Measurements from ENCODE around the gene ZNF789.
"Not testable (repeated sequence)": the region's sequence is repeated elsewhere in the genome, so short reads cannot be mapped to it uniquely, and the experiment has no call there.

Gene ZNF789

DNA sequence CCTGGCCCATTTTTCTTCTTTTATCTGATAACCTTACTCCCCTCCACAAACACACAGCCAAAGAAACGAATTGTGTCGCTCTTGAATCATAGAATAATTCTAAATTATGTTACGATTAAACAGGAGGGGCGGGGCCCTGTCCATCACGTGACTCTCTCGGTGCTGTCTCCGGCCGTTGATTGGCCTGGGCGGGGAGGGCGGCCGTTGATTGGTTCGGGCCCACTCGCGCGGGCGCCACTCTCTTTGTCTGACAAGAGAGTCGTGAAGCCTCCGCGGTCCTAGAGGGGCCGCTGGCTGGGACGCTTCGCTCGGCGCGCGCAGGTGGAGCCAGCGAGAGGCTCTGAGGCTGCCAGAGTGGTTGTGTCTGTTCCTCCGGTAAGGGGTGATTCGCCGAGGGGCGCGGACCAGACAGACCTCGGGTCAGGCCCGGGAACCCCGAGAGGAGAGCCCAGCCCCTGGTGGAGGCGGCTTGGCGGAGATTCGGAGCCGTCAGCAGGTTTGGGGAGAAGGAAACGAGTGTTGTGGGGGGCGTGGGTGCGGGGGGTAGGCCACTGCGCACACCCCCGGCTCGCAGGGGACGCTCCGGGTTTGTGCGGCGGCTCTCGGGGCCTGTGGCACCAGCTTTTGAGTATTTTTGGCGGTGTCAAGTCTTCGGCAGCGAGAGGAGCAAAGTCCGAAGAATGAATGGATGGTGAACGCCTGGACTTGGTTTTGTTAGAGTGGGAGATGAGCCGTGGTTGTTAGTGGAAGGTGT lies at the start of gene ZNF789:
ZNF789 (plus strand) TSS at position 330 of the 754 bp plus-strand sequence. CDS start 3,567 bp downstream, outside the sequence.
- DNase-seq (ENCODE audit: low read depth in 2 of 3, low spot score in 2 of 3) = peak; percentile 80 to 95 (median 94)

DNA sequence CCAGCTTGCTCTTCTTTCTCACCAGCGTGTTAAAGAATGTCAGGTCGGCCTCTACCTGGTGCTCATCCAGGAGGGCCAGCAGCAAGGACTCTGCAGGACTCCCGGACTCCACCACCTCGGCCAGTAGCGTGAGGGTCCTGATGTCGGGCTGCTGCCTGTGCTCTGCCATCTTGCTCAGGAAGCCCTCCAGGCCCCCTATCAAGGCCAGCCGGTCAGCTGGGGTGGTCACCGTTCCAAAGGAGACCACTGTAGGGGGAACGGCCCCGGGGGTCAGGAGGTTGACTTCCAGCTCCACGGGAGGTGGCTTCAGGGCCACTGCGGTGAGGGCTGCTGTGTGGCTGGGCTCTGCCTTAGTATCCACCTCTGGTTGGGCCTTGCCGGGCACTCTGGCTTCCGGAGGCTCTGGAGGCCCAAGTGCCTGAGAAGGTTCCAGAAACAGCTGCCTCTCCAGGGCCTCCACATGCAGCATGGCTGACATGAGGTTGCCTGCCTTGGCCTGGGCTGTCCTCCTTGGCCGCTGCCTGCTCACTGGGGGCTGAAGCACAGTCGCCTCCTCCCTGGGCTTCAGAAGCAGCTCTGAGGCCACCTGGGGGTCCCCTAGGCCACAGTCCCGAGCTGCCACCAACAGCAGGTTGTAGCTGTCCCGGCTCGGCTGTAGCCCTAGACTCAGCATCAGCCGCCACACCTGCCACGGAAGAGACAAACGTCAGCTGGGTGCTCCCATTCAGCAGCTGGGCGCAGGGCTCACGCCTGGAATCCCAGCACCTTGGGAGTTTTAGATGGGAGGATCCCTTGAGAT lies 47.6 kb upstream of the ZNF789 start:
- DNase-seq (ENCODE audit: low read depth in 2 of 3, low spot score in 2 of 3) = no peak

DNA sequence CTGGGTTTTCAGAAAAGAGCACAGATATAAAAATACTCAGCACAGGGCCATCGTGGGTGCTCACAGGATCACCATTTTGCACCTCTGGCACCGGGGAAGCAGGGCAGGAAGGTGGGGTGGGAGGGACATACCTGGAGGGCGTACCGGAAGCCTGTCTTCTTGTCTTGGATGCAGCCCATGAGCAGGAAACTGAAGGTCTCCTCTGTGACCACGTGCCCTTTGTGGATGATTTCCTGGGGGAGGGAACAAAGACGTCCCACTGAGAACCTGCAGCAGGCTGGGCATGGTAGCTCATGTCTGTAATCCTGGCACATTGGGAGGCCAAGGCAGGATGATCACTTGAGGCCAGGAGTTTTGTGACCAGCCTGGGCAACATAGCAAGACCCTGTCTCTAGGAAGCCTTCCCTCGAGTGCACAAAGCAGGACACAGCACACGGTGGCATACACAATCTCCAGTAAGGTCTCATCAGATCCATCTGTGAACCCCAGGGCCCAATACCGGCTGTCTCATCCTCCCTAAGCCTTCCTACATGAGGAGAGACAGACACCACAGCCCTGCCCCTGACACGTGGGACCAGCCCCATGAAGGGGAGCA lies 43.6 kb upstream of the ZNF789 start:
- no peak for DNase-seq (ENCODE audit: low read depth in 2 of 3, low spot score in 2 of 3)

DNA sequence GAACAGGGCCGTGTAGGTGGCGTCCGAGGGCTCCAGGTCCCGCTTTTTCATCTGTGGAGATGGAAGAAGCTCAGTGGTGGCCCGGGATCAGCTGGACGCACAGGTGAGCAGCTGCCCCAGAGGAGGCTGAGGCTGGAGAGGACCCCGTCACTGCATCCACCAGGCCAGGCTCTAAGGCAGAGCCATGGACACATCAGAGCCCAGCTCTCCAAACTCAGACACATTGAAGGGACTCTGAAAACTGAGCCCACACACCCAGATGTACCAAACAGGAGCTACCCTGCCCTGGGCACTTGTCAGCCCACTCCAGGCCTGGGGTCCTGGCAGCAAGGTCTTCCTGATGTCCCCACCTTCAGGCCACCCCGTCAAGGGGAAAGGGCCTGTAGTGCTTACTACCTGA lies 42.9 kb upstream of the ZNF789 start:
- no peak for DNase-seq (ENCODE audit: low read depth in 2 of 3, low spot score in 2 of 3)

DNA sequence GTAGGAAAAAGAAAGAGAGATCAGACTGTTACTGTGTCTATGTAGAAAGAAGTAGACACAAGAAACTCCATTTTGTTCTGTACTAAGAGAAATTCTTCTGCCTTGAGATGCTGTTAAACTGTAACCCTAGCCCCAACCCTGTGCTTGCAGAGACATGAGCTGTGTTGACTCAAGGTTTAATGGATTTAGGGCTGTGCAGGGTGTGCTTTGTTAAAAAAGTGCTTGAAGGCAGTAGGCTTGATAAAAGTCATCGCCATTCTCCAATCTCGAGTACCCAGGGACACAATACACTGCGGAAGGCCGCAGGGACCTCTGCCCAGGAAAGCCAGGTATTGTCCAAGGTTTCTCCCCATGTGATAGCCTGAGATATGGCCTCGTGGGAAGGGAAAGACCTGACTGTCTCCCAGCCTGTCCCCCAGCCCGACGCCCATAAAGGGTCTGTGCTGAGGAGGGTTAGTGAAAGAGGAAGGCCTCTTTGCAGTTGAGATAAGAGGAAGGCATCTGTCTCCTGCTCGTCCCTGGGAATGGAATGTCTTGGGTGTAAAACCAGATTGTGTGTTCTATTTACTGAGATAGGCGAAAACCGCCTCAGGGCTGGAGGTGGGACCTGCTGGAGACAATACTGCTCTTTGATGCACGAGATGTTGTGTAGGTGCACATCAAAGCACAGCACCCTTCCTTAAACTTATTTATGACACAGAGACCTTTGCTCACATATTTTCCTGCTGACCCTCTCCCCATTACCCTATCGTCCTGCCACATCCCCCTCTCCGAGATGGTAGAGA lies 40.7 kb upstream of the ZNF789 start:
- not testable (repeated sequence) for DNase-seq (ENCODE audit: low read depth in 2 of 3, low spot score in 2 of 3)

DNA sequence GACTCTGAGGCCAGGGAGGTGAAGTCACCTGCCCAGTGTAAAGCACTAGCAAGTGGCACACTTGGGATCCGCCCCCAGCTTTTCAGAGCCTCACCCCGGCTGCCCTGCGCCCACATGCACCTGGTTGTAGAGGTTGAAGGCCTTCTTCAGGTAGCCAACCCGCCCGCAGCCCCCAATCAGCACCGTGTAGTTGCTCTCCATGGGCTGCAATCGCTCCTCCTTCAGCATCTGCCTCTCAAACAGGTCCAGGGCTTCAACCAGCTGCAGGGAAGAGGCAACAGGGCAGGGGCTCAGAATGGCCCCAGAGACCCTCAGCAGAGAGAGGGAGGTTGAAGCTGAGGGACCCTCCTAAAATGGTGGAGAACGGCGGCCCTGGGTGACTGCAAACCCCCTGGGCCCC lies 39.5 kb upstream of the ZNF789 start:
- DNase-seq (ENCODE audit: low read depth in 2 of 3, low spot score in 2 of 3) = no peak

DNA sequence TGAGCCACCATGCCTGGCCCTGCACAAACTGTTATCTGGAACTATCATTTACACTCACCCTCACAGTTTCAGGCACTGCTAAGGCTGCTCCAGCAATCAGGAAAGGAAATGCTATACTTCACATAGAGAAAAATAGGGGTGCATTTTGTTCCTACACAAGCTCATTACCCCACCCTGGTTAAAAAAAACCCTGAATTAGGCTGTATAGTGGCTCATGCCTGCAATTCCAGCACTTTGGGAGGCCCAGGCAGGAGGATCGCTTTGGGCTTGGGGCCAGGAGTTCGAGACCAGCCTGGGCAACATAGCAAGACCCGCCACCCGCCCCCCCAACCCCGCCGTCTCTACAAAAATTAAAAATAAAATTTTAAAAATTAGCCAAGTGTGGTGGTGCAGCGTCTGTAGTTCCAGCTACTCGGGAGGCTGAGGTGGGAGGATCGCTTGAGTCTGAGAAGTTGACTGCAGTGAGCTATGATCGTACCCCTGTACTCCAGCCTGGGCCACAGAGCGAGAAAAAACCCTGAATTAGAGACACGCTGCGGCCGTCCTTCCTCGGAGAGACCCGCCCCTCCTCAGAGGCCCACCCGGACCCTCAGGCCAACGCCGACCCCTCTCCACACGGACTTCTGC lies 34.6 kb upstream of the ZNF789 start:
- no peak for DNase-seq (ENCODE audit: low read depth in 2 of 3, low spot score in 2 of 3)

DNA sequence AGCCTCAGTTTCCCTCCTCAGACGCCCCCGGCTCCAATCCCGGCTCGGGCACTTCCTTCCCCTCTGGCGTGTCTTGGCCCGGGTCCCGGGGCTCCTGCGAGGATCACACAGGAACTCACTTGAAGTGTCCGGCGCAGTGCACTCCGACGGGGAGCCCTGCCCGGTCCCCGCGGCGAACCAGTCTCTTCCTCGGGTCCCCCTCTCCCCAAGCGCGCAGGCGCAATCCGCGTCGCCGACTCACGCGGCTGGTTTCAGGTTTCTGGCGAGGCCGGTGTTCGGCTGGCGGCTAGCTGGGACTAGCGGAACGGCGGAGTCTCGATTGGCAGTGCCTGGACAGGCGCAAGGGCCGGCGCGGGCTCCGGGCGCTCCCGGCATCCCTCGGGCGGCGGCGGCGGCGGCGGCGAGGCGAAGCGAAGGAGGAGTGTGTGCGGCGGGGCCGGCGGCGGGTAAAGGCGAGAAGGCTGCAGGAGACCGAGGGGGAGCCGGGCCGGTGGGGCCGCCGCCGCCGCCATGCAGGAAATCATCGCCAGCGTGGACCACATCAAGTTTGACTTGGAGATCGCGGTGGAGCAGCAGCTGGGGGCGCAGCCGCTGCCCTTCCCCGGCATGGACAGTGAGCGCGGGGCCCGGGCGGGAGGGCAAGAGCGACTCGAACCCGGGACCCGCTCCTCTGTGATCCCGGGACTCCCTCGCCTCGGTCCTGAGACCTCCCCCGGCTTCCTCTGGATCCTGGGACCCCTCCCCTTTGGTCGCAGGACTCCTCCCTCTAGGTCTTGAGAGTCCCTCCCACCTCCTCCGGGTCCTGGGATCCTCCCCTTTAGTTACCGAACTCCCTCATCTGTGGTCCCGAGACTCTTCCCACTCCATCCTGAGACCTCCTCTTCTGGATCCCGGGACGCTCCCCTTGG lies 33.9 kb upstream of the ZNF789 start, which contains the start of the genes CPSF4 and PTCD1:
CPSF4 (plus strand) TSS at position 371 of the 908 bp plus-strand sequence; CDS start at position 511, 140 bp downstream.
PTCD1 (minus strand) TSS at position 226 of the 908 bp plus-strand sequence. CDS start 3,556 bp downstream, outside the sequence.
- DNase-seq (ENCODE audit: low read depth in 2 of 3, low spot score in 2 of 3) = peak; percentile 85 to 91 (median 89)

DNA sequence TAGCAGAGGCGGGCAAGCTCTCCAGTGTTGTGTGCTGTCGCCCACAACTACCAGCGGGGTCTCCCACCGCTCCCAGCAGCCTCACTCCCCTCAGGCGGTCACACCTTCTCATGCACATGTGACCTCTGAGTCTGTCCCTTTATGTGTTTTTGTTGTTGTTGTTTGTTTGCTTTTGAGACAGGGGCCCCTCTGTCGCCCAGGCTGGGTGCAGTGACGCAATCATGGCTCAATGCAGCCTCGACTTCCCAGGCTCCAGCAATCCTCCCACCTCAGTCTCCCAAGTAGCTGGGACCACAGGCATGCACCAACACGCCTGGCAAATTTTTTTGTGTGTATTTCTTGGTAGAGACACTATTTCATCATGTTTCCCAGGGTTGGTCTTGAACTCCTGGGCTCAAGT lies 32.5 kb upstream of the ZNF789 start:
- no peak for DNase-seq (ENCODE audit: low read depth in 2 of 3, low spot score in 2 of 3)

DNA sequence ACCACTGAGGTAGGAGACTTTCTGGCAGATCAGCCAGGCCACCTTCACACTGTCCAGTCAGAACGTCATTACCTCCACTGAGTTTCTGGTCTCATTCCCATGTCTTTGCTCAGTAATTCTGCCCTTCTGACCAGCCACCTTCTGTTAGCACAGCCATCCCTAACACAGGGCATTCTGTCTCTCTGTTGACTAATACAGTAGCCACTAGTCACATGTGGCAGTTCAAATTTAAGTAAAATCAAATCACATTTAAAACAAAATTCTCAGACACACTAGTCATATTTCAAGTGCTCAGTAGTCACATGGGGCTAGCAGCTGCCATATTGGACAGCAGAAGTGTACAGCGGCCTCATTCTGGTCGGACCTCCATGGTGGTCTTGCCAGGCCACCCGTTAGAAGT lies 26.6 kb upstream of the ZNF789 start:
- DNase-seq (ENCODE audit: low read depth in 2 of 3, low spot score in 2 of 3) = no peak

DNA sequence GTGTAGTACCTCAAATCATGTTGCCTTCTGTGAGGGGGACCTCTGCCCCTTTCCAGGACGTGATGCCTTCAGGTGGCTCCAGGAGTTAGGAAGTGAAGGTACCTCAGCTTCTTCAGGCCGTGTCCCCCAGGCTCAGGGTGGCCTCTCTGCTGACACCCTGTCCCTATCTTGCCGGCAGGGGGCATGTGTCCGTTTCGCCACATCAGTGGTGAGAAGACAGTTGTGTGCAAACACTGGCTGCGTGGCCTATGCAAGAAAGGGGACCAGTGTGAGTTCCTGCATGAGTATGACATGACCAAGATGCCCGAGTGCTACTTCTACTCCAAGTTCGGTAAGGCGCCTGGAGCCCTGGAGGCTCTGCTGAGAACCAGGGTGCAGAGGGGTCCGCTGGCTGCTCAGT lies 24.7 kb upstream of the ZNF789 start:
- no peak for DNase-seq (ENCODE audit: low read depth in 2 of 3, low spot score in 2 of 3)

DNA sequence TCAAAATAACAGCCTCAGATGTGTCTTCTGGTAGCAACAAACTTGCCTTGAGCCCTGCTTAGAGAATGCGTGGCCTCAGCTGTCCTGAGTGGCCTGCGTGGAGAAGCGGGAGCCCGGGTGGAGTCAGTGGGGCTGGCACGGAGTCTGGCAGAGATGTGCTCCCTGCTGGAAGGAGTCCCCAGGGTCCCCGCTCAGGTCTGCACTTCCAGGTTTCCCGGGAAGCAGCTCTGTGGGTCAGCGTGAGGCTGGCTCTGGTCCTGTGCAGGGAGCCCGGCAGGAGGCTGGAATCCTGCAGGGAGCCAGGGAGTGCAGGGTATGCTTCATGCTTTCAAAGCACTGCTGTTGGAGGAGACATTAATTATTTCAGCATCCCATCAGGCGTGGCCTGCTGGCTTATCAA lies 23.8 kb upstream of the ZNF789 start:
- no peak for DNase-seq (ENCODE audit: low read depth in 2 of 3, low spot score in 2 of 3)

DNA sequence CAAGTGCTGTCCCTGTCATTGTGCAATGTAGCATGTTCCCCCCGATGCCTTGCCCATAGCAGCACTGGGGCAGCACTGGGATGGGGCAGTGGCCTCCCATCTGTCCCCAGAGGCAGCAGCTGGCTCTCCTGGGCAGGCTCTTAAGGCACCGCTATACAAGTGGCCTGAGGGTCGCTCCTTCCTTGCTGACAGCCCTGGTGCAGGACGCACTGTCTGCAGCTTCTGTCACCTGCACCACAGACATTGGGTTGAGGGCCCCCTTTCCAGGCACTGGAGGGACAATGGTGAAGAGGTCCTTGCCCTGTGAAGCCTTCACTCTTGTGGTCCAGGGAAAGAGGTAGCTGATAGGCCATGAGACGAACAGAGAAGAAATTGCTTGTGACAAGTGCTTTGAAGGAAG lies 23.4 kb upstream of the ZNF789 start:
- DNase-seq (ENCODE audit: low read depth in 2 of 3, low spot score in 2 of 3) = no peak

DNA sequence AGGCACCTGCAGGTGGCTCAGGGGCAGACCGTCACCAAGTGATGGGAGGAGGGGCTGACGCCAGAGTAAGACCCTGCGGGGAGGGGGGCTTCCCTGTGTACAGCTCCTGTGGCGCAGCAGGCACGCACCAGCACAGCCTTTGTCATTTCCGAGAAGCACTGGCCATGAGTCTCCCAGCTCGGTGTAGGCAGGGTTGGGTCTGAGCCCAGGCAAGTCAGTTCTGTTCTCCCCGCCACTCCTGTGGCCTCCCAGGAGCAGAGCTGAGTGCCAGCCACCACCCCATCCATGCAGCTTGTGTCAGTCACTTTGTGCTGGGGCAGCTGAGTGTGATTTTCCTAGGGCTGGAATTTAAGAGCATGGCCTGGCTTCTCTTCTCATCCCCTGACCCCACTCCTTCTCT lies 20.8 kb upstream of the ZNF789 start:
- no peak for DNase-seq (ENCODE audit: low read depth in 2 of 3, low spot score in 2 of 3)

DNA sequence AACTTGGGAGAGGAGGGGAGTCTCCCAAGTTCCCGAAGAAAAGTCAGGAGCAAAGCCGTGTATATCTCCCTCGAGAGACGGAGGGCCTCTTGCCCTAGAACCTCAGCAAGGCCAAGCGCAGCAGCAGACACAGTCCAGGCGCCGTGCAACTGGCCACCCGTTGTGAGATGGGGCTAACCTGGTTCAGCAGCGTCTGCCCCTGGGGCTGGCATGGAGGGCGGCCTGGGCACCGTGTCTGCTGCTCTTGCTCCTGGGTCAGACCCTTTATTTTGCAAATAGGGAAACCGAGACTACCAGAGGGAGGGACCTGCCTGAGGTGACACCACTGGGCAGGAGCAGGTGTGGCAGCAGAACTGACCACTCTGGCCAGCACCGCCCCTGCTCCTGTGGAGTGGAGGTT lies 20.1 kb upstream of the ZNF789 start:
- no peak for DNase-seq (ENCODE audit: low read depth in 2 of 3, low spot score in 2 of 3)

DNA sequence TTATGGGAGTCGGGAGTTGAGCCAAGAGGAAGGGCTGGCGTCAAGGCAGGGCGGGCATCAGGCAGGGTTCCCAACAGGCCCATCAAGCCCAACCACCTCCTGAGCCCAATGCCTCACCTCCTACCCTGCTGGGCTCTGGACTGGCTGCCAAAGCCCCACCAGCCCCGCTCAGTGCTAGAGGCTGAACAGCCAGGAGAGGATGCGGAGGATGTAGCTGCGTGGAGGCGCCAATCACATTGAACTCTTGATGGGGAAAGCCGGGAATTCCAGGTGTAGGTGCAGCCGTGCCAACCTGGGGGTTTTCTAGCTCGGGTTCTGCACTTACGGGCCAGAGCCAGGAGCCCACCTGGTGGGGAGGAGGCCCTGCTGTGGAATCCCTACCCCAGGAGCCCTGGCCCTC lies 19.6 kb upstream of the ZNF789 start:
- DNase-seq (ENCODE audit: low read depth in 2 of 3, low spot score in 2 of 3) = no peak

DNA sequence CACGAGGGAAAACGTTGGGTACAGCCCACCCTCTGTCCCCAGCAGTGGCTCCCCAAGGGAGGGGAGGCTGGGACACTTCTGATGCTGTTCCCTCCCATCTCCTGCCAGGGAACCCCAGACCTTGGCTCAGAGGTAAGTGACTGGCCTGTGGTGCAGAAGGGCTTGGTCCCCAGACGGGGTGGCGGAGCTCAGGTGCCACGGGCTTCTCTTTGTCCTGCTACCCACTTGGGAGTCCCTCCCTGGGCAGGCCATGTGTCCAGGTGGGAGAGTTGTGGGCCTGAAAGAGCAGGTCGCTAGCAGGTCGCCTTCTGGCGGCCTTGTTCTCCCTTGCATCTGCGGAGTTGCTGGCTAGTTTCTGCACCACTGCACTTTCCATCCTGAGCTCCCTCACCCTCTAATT lies 16.8 kb upstream of the ZNF789 start:
- no peak for DNase-seq (ENCODE audit: low read depth in 2 of 3, low spot score in 2 of 3)

DNA sequence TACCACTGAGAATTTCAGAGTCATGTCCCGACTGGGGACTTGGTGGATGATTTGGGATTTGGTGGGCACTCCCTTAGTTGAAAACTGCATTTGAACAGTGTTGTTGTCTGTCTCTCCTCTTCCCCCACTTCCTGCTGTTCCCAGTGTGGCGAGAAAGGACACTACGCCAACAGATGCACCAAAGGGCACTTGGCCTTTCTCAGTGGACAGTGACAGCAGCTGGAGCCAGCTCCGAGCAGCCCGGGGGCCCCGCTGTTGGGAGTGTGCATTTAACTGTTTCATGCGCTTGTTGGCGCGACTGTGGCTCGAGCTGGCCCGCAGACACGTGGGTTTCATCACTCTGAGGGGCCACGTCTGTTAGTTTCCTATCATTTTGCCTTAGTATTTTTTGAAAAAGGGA lies 16.4 kb upstream of the ZNF789 start:
- no peak for DNase-seq (ENCODE audit: low read depth in 2 of 3, low spot score in 2 of 3)

DNA sequence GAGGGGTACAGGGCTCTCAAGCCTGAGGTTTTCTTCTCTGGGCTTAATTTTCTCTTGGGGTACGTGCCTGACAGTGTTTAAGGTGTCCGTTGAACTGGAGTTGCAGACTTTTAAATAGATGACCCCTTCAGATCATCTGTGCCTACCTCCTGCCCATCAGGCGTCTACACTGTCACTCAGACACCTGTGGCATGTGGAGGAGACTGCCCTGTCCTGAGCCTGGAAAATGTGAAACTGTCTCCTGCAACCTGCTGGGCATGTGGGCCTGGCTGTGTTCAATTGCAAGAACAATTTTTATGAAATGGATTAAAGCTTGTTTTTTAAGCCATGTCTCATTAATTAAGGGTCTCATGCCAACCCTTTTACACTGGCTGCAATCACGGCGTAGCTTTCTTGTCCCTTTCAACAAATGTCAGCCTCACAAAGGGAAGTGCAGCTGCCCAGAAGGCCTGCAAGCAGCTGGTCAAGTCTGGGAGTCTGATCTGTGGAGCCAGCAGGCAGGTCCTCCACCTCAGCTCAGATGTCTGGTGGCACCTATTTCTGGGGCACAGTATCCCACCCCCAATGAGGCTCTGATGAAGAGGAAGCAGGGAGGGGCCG lies 15.5 kb upstream of the ZNF789 start:
- DNase-seq (ENCODE audit: low read depth in 2 of 3, low spot score in 2 of 3) = no peak
